Measurements from ENCODE around the gene BEND3. TPM values are rescaled to one million over a fixed set of nuclear protein-coding genes. Genes with fewer than 3 reads are reported as not detected.

Gene BEND3
- total and polyA plus RNA-seq, 9 donors, result 0.61 to 4.1 (median 2.3) TPM

- TF ChIP-seq CTCF (IDR thresholded peaks at IDR 0.05) (no peak), POLR2A (IDR thresholded peaks at IDR 0.05) (no peak), EP300 (IDR thresholded peaks at IDR 0.05) (no peak)
- no peak overlapping the region for H3K4me3 ChIP-seq
- intact Hi-C loops (cut with DNase I), result no loop called here
- WGBS, 3 donors, result 87 to 90% (median 90%) methylated on average over 4 of the region's 4 CpGs
- H3K27ac ChIP-seq, result no peak overlapping the region
- H3K27me3 ChIP-seq, result no peaks in the 10 kb centered on the region
- H3K36me3 ChIP-seq, result no peaks in the 10 kb centered on the region
- no peaks in the 10 kb centered on the region for H3K4me1 ChIP-seq (ENCODE audit: insufficient read depth)
- DNase-seq, result no peak
- no peaks in the 10 kb centered on the region for H3K9me3 ChIP-seq
These were observed 55.7 kb downstream of the BEND3 start for GRCh38 chr6:107059606-107060005.

- Histone ChIP-seq H3K36me3 (no peaks in the 10 kb centered on the region), H3K4me1 (ENCODE audit: insufficient read depth) (no peaks in the 10 kb centered on the region), H3K27ac (no peak overlapping the region), H3K9me3 (no peaks in the 10 kb centered on the region), H3K27me3 (no peaks in the 10 kb centered on the region), H3K4me3 (no peak overlapping the region)
- DNase-seq, result no peak
- WGBS, 3 donors, result 45 to 95% (median 80%) methylated on average over 2 of the region's 2 CpGs
- intact Hi-C loops (cut with DNase I), result no loop called here
- TF ChIP-seq EP300 (IDR thresholded peaks at IDR 0.05) (no peak), CTCF (IDR thresholded peaks at IDR 0.05) (no peak)
These were observed 57.6 kb downstream of the BEND3 start for GRCh38 chr6:107057679-107058078.

GRCh38 chr6:107056796-107057195 lies 58.5 kb downstream of the BEND3 start:
- Histone ChIP-seq H3K27me3 (no peaks in the 10 kb centered on the region), H3K36me3 (no peaks in the 10 kb centered on the region), H3K9me3 (no peaks in the 10 kb centered on the region), H3K4me3 (no peak overlapping the region), H3K4me1 (ENCODE audit: insufficient read depth) (no peaks in the 10 kb centered on the region), H3K27ac (no peak overlapping the region)
- intact Hi-C loops (cut with DNase I), result no loop called here
- no peak for DNase-seq
- no peak for TF ChIP-seq EP300 (IDR thresholded peaks at IDR 0.05)
- no peak for TF ChIP-seq POLR2A (IDR thresholded peaks at IDR 0.05)
- WGBS, 3 donors, result 10 to 20% (median 15%) methylated on average over 2 of the region's 2 CpGs

GRCh38 chr6:107047807-107048206 lies 67.5 kb downstream of the BEND3 start:
- H3K27ac ChIP-seq, result no peak overlapping the region
- no peaks in the 10 kb centered on the region for H3K36me3 ChIP-seq
- intact Hi-C loops (cut with DNase I), result no loop called here
- TF ChIP-seq EP300 (IDR thresholded peaks at IDR 0.05) (no peak), POLR2A (IDR thresholded peaks at IDR 0.05) (no peak), CTCF (IDR thresholded peaks at IDR 0.05) (no peak)
- no peak overlapping the region for H3K4me3 ChIP-seq
- DNase-seq, result no peak
- WGBS, 3 donors, result 93 to 98% (median 97%) methylated on average over 7 of the region's 7 CpGs
- no peaks in the 10 kb centered on the region for H3K4me1 ChIP-seq (ENCODE audit: insufficient read depth)
- H3K27me3 ChIP-seq, result no peaks in the 10 kb centered on the region
- H3K9me3 ChIP-seq, result no peaks in the 10 kb centered on the region

- DNase-seq, result no peak
- H3K27ac ChIP-seq, result no peak overlapping the region
- no peaks in the 10 kb centered on the region for H3K36me3 ChIP-seq
- H3K27me3 ChIP-seq, result no peaks in the 10 kb centered on the region
- no peaks in the 10 kb centered on the region for H3K4me1 ChIP-seq (ENCODE audit: insufficient read depth)
- H3K9me3 ChIP-seq, result no peaks in the 10 kb centered on the region
- no peak for TF ChIP-seq CTCF (IDR thresholded peaks at IDR 0.05)
- TF ChIP-seq POLR2A (IDR thresholded peaks at IDR 0.05), result no peak
- TF ChIP-seq EP300 (IDR thresholded peaks at IDR 0.05), result no peak
- no peak overlapping the region for H3K4me3 ChIP-seq
- intact Hi-C loops (cut with DNase I), result no loop called here
- WGBS, 3 donors, result 47 to 54% (median 52%) methylated on average over 11 of the region's 11 CpGs
These were observed 69.3 kb downstream of the BEND3 start for GRCh38 chr6:107045826-107046675.

Measured in ovary (tissue), 9 donors.